K562 (cell line): ENCODE results near the gene ALDH16A1. TPM values are rescaled to one million over a fixed set of nuclear protein-coding genes. Genes with fewer than 3 reads are reported as not detected.

Experiments
- AFF1 ChIP-seq, 2 experiments: fragments of 450-650 bp; IDR thresholded peaks; 2 replicates each; pipeline ENCODE4 v1.6.1; 2018; ENCODE audit warnings: mild to moderate bottlenecking in 2 of 2, low read depth in 1 of 2; ENCODE audit not compliant: partially characterized antibody in 2 of 2
- BCLAF1 ChIP-seq, 2 experiments: fragments of 450-650 bp in 1 of 2; IDR thresholded peaks; 2 replicates each; pipeline ENCODE4 v1.6.1; 2011 to 2017; ENCODE audit warnings: low read depth in 2 of 2, antibody characterized with exemption in 1 of 2, borderline replicate concordance in 1 of 2, low read length in 1 of 2, mild to moderate bottlenecking in 1 of 2, mixed read lengths in 1 of 2; ENCODE audit not compliant: control insufficient read depth in 1 of 2
- CBX3 ChIP-seq, 2 experiments: IDR thresholded peaks; 1 replicate in 1 of 2; 2 replicates in 1 of 2; pipeline ENCODE4 v1.6.1; 2012; ENCODE audit warnings: inconsistent platforms in 2 of 2, low read length in 2 of 2, borderline replicate concordance in 1 of 2, control low read depth in 1 of 2
- CSDE1 ChIP-seq, 2 experiments: fragments of 450-650 bp; IDR thresholded peaks; 2 replicates each; pipeline ENCODE4 v1.6.1; 2016; ENCODE audit warnings: mild to moderate bottlenecking in 1 of 2
- HDAC1 ChIP-seq, 2 experiments: fragments of 450-650 bp; IDR thresholded peaks; 2 replicates each; pipeline ENCODE4 v1.6.1; 2016 to 2017; ENCODE audit warnings: inconsistent platforms in 1 of 2, mild to moderate bottlenecking in 1 of 2, moderate library complexity in 1 of 2
- KDM5B ChIP-seq: fragments of 200-600 bp; sonication (generic); IDR thresholded peaks from 2 replicates; pipeline ENCODE4 v1.6.1; 2012; ENCODE audit warnings: low read depth, mild to moderate bottlenecking, moderate library complexity, low read length, control low read depth, inconsistent platforms; ENCODE audit not compliant: insufficient replicate concordance
- KLF1 ChIP-seq: fragments of 450-650 bp; IDR thresholded peaks from 2 replicates; pipeline ENCODE4 v1.6.1; 2016; ENCODE audit warnings: missing genetic modification characterization, missing compliant biosample characterization
- MAX ChIP-seq: sonication (generic); formaldehyde crosslinking; IDR thresholded peaks from 2 replicates; pipeline ENCODE4 v1.9.0; 2022; ENCODE audit warnings: mild to moderate bottlenecking, missing genetic modification reagents
- NCOA1 ChIP-seq: fragments of 450-650 bp; IDR thresholded peaks from 2 replicates; pipeline ENCODE4 v1.6.1; 2016; ENCODE audit warnings: low read depth
- POLR2AphosphoS2 ChIP-seq: IDR thresholded peaks from 2 replicates; pipeline ENCODE4 v1.6.1; 2012; ENCODE audit warnings: low read length, improper control_type of control experiment
- SAP30 ChIP-seq: fragments of 200-600 bp; sonication (generic); IDR thresholded peaks from 2 replicates; pipeline ENCODE4 v1.6.1; 2012; ENCODE audit warnings: borderline replicate concordance, low read depth, mild to moderate bottlenecking, moderate library complexity, low read length, control low read depth, inconsistent platforms; ENCODE audit not compliant: insufficient read depth, poor library complexity, severe bottlenecking
- ZBTB5 ChIP-seq: fragments of 450-650 bp; IDR thresholded peaks from 2 replicates; pipeline ENCODE4 v1.6.1; 2017; ENCODE audit warnings: antibody characterized with exemption
- ZNF586 ChIP-seq: fragments of 450-650 bp; formaldehyde crosslinking; conservative IDR thresholded peaks from 2 replicates; pipeline ENCODE4 v1.4.0; 2020; ENCODE audit warnings: mild to moderate bottlenecking, moderate library complexity
- ZNF668 ChIP-seq: fragments of 250-450 bp; sonication (Bioruptor Pico); IDR thresholded peaks from 2 replicates; pipeline ENCODE4 v1.8.0; 2022; ENCODE audit warnings: mild to moderate bottlenecking, inconsistent platforms
- ZNF766 ChIP-seq: fragments of 200-800 bp; sonication (Bioruptor generic); conservative IDR thresholded peaks from 2 replicates; pipeline ENCODE4 v1.6.1; 2016; ENCODE audit warnings: missing genetic modification characterization, missing compliant biosample characterization
- polyA plus RNA-seq, 8 experiments: library from polyadenylated mRNA; depleted of rRNA in 4 of 8; stranded (reverse) in 5 of 8; unstranded in 3 of 8; fragments of >200 nt; fragmentation: Nextera tagmentation in 2 of 8; fragmentation: Illumina TruSeq in 1 of 8; extraction: Ambion mirVana in 2 of 8; extraction: Trizol in 1 of 8; gene quantifications; 2 replicates each; pipeline versions ENCODE4 v1.2.1 to v1.2.3, GENCODE V29; 2011 to 2014; ENCODE audit warnings: inconsistent platforms in 1 of 8, missing spikeins in 1 of 8
- total RNA-seq, 7 experiments: library from RNA; depleted of rRNA in 6 of 7; stranded (reverse); fragments of >200 nt in 6 of 7; fragmentation: Illumina TruSeq in 2 of 7; extraction: Trizol in 2 of 7; gene quantifications; 2 replicates each; pipeline versions ENCODE4 v1.2.1 to v1.2.3, GENCODE V29; 2011 to 2021; ENCODE audit warnings: low replicate concordance in 1 of 7

Gene ALDH16A1
- total and polyA plus RNA-seq, 9 of the 15 experiments (the other 6 are each of a cell fraction or from before 2014, with no cell fraction given), result 2.2 to 52.2 (median 7.6) TPM

GRCh38 chr19:49497047-49497788 is 44.2 kb downstream of the ALDH16A1 start (continued):
- TF ChIP-seq ZBTB5, result no peak
- 0 out of 2 replicates have a peak, but pooled peaks have one; percentile 23 for TF ChIP-seq ZNF766 (CRISPR knock-in tag)
- no peak for TF ChIP-seq CBX3 (IDR thresholded peaks at IDR 0.05; ENCODE audit: borderline replicate concordance in 1 of 2, low read length in 2 of 2)
- no peak for TF ChIP-seq CSDE1 (IDR thresholded peaks at IDR 0.05)
- TF ChIP-seq BCLAF1 (IDR thresholded peaks at IDR 0.05; ENCODE audit: borderline replicate concordance in 1 of 2, control insufficient read depth in 1 of 2, low read depth in 2 of 2, low read length in 1 of 2), result no peak
- peak; percentile 82 for TF ChIP-seq SAP30
- TF ChIP-seq ZNF668, result no peak
- TF ChIP-seq ZNF586 (CRISPR knock-in tag), result no peak
- peak; percentile 69 for TF ChIP-seq KDM5B
- peak; percentile 88 for TF ChIP-seq MAX (CRISPR knock-in tag)
- TF ChIP-seq AFF1 (IDR thresholded peaks at IDR 0.05; ENCODE audit: low read depth in 1 of 2, partially characterized antibody in 2 of 2), result peak in 1 of 2 experiments; percentile 87
- TF ChIP-seq HDAC1 (IDR thresholded peaks at IDR 0.05), result peak in 1 of 2 experiments; percentile 84; a peak in 2 of 4 replicates
- TF ChIP-seq POLR2AphosphoS2, result peak; percentile 6; the same call in 1 of the 2 replicates
- peak; percentile 55; the same call in 1 of the 2 replicates for TF ChIP-seq KLF1
- 0 out of 2 replicates have a peak, but pooled peaks have one; percentile 29 for TF ChIP-seq NCOA1
